GM21723 (cell line): Measurements from ENCODE around the gene LRFN4.

Experiments
- ATAC-seq: cut with Tn5 transposase; IDR thresholded peaks from one replicate; pipeline ENCODE4 v1.9.1; 2021; ENCODE audit warnings: mild to moderate bottlenecking, moderate library complexity; ENCODE audit not compliant: unreplicated experiment

LRFN4 gene

GRCh38 chr11:66845143-66845875 lies 11.6 kb upstream of the LRFN4 start:
- ATAC-seq, result no peak

- ATAC-seq, result no peak
Observed at GRCh38 chr11:66845876-66846212, 11.0 kb upstream of the LRFN4 start.

- no peak for ATAC-seq
Observed at GRCh38 chr11:66846671-66847091, 10.2 kb upstream of the LRFN4 start.

- no peak for ATAC-seq
Observed at GRCh38 chr11:66847461-66848232, 9.2 kb upstream of the LRFN4 start.

GRCh38 chr11:66848671-66849500 lies 8.0 kb upstream of the LRFN4 start:
- no peak for ATAC-seq

- no peak for ATAC-seq
Observed at GRCh38 chr11:66849501-66850234, 7.2 kb upstream of the LRFN4 start.

- no peak for ATAC-seq
Observed at GRCh38 chr11:66850235-66850587, 6.7 kb upstream of the LRFN4 start.

- no peak for ATAC-seq
Observed at GRCh38 chr11:66850588-66851238, 6.2 kb upstream of the LRFN4 start.

- no peak for ATAC-seq
Observed at GRCh38 chr11:66851239-66851596, 5.6 kb upstream of the LRFN4 start.

GRCh38 chr11:66851698-66852465 lies 5.0 kb upstream of the LRFN4 start:
- no peak for ATAC-seq

- no peak for ATAC-seq
Observed at GRCh38 chr11:66852466-66853241, 4.2 kb upstream of the LRFN4 start.

GRCh38 chr11:66853242-66854229 lies 3.3 kb upstream of the LRFN4 start:
- ATAC-seq, result no peak

- no peak for ATAC-seq
Observed at GRCh38 chr11:66854231-66854661, 2.6 kb upstream of the LRFN4 start.

GRCh38 chr11:66854729-66855211 lies 2.1 kb upstream of the LRFN4 start:
- no peak for ATAC-seq

- ATAC-seq, result peak; percentile 61
Observed at GRCh38 chr11:66855574-66856495, 1.0 kb upstream of the LRFN4 start.

- no peak for ATAC-seq
Observed at GRCh38 chr11:66857234-66857926, 516 bp downstream of the LRFN4 start.
